Measurements from ENCODE around the gene MLYCD.
"Not testable (repeated sequence)": the region's sequence is repeated elsewhere in the genome, so short reads cannot be mapped to it uniquely, and the experiment has no call there.

MLYCD gene

GRCh38 chr16:83942074-83942473 lies 43.2 kb downstream of the MLYCD start:
- DNase-seq, result no peak

GRCh38 chr16:83942815-83943515 lies 44.0 kb downstream of the MLYCD start:
- DNase-seq, result no peak

GRCh38 chr16:83943516-83944050 lies 44.7 kb downstream of the MLYCD start:
- DNase-seq, result no peak

GRCh38 chr16:83945587-83945986 lies 46.7 kb downstream of the MLYCD start:
- DNase-seq, result no peak

- DNase-seq, result no peak
These were observed 47.4 kb downstream of the MLYCD start for GRCh38 chr16:83946154-83946780.

GRCh38 chr16:83946781-83947566 lies 48.1 kb downstream of the MLYCD start:
- DNase-seq, result no peak

- no peak for DNase-seq
These were observed 48.8 kb downstream of the MLYCD start for GRCh38 chr16:83947642-83948234.

GRCh38 chr16:83948914-83949723 lies 50.2 kb downstream of the MLYCD start:
- no peak for DNase-seq

- no peak for DNase-seq
These were observed 50.7 kb downstream of the MLYCD start for GRCh38 chr16:83949724-83950001.

- DNase-seq, result not testable (repeated sequence)
These were observed 52.0 kb downstream of the MLYCD start for GRCh38 chr16:83950862-83951399.

- DNase-seq, result no peak
These were observed 52.6 kb downstream of the MLYCD start for GRCh38 chr16:83951544-83951943.

- no peak for DNase-seq
These were observed 53.6 kb downstream of the MLYCD start for GRCh38 chr16:83952587-83952939.

GRCh38 chr16:83952940-83953795 lies 54.3 kb downstream of the MLYCD start, which contains the start of gene OSGIN1:
Gene OSGIN1 (plus strand): TSS chr16:83953240. CDS start chr16:83957672, 4,432 bp downstream.
- peak; percentile 83 for DNase-seq

GRCh38 chr16:83953796-83954576 lies 55.1 kb downstream of the MLYCD start:
- DNase-seq, result no peak

GRCh38 chr16:83954577-83955016 lies 55.7 kb downstream of the MLYCD start:
- DNase-seq, result no peak

- DNase-seq, result no peak
These were observed 56.6 kb downstream of the MLYCD start for GRCh38 chr16:83955218-83956130.

- DNase-seq, result peak; percentile 34
These were observed 57.7 kb downstream of the MLYCD start for GRCh38 chr16:83956336-83957289.

- no peak for DNase-seq
These were observed 58.5 kb downstream of the MLYCD start for GRCh38 chr16:83957296-83957855.
